Liver (tissue), 9 donors: ENCODE results near the gene MRFAP1. TPM values are rescaled to one million over a fixed set of nuclear protein-coding genes. Genes with fewer than 3 reads are reported as not detected.

ENCODE experiments used
- DNase-seq: peaks from one replicate; pipeline ENCODE4 v3.0.0-alpha.2; 2017; ENCODE audit warnings: low spot score
- H3K27ac ChIP-seq, 2 donors: one replicate each; pipeline ENCODE4 v1.7.0; 2013; ENCODE audit warnings: inconsistent platforms in 2 of 2, low read length in 2 of 2, control low read depth in 1 of 2, low read depth in 1 of 2, mild to moderate bottlenecking in 1 of 2
- H3K27me3 ChIP-seq, 4 donors: one replicate each; pipeline versions ENCODE4 v1.6.1 to v1.7.0; 2013; ENCODE audit warnings: low read length in 3 of 4, inconsistent platforms in 1 of 4, mild to moderate bottlenecking in 1 of 4, moderate library complexity in 1 of 4; ENCODE audit not compliant: control insufficient read depth in 4 of 4, insufficient read depth in 4 of 4
- H3K36me3 ChIP-seq, 4 donors: one replicate each; pipeline versions ENCODE4 v1.6.1 to v1.7.0; 2013; ENCODE audit warnings: low read length in 3 of 4, mild to moderate bottlenecking in 3 of 4, low read depth in 1 of 4, moderate library complexity in 1 of 4; ENCODE audit not compliant: control insufficient read depth in 4 of 4, insufficient read depth in 3 of 4
- H3K4me1 ChIP-seq, 4 donors: one replicate each; pipeline versions ENCODE4 v1.6.1 to v1.7.0; 2013; ENCODE audit warnings: low read length in 3 of 4, mild to moderate bottlenecking in 3 of 4, moderate library complexity in 1 of 4; ENCODE audit not compliant: control insufficient read depth in 4 of 4, insufficient read depth in 4 of 4
- H3K4me3 ChIP-seq, 3 donors: one replicate each; pipeline versions ENCODE4 v1.6.1 to v1.7.0; 2013; ENCODE audit warnings: low read length in 3 of 3, control low read depth in 1 of 3, low read depth in 1 of 3, mild to moderate bottlenecking in 1 of 3
- H3K9ac ChIP-seq, 2 donors: one replicate each; pipeline ENCODE4 v1.7.0; 2013; ENCODE audit warnings: low read length in 2 of 2, mild to moderate bottlenecking in 2 of 2, moderate library complexity in 2 of 2, control low read depth in 1 of 2, low read depth in 1 of 2
- H3K9me3 ChIP-seq, 4 donors: one replicate each; pipeline versions ENCODE4 v1.6.1 to v1.7.0; 2013; ENCODE audit warnings: low read length in 3 of 4; ENCODE audit not compliant: control insufficient read depth in 4 of 4
- CTCF ChIP-seq: fragments of 150-350 bp; IDR thresholded peaks from 2 replicates; pipeline ENCODE4 v1.5.1; 2017; ENCODE audit warnings: improper control_type of control experiment, low read depth, low read length; ENCODE audit not compliant: missing input control
- EGR1 ChIP-seq, 2 donors: IDR thresholded peaks; 2 replicates each; pipeline ENCODE4 v1.6.1; 2016 to 2018; ENCODE audit warnings: antibody characterized with exemption in 2 of 2, low read depth in 2 of 2
- FOXA1 ChIP-seq: IDR thresholded peaks from 2 replicates; pipeline ENCODE4 v1.6.1; 2016; ENCODE audit warnings: antibody characterized with exemption
- FOXA2 ChIP-seq: IDR thresholded peaks from 2 replicates; pipeline ENCODE4 v1.6.1; 2016; ENCODE audit warnings: antibody characterized with exemption
- GABPA ChIP-seq, 2 donors: IDR thresholded peaks in 1 of 2; conservative IDR thresholded peaks in 1 of 2; 2 replicates each; pipeline ENCODE4 v1.6.1; 2016; ENCODE audit warnings: antibody characterized with exemption in 2 of 2, mild to moderate bottlenecking in 1 of 2, moderate library complexity in 1 of 2
- HNF4A ChIP-seq, 2 donors: conservative IDR thresholded peaks; 2 replicates each; pipeline ENCODE4 v1.6.1; 2016; ENCODE audit warnings: antibody characterized with exemption in 2 of 2, mild to moderate bottlenecking in 2 of 2
- HNF4G ChIP-seq: IDR thresholded peaks from 2 replicates; pipeline ENCODE4 v1.6.1; 2016; ENCODE audit warnings: antibody characterized with exemption
- JUND ChIP-seq, 2 donors: IDR thresholded peaks; 2 replicates each; pipeline ENCODE4 v1.6.1; 2016; ENCODE audit warnings: antibody characterized with exemption in 2 of 2
- NR2F2 ChIP-seq: IDR thresholded peaks from 2 replicates; pipeline ENCODE4 v1.6.1; 2016; ENCODE audit warnings: antibody characterized with exemption
- RAD21 ChIP-seq, 2 donors: IDR thresholded peaks; 2 replicates each; pipeline ENCODE4 v1.6.1; 2016; ENCODE audit warnings: antibody characterized with exemption in 2 of 2, mild to moderate bottlenecking in 2 of 2
- RXRA ChIP-seq, 2 donors: IDR thresholded peaks; 2 replicates each; pipeline ENCODE4 v1.6.1; 2017 to 2018; ENCODE audit warnings: antibody characterized with exemption in 2 of 2, mild to moderate bottlenecking in 1 of 2
- SP1 ChIP-seq: IDR thresholded peaks from 2 replicates; pipeline ENCODE4 v1.6.1; 2018; ENCODE audit warnings: antibody characterized with exemption, mild to moderate bottlenecking
- TAF1 ChIP-seq: conservative IDR thresholded peaks from 2 replicates; pipeline ENCODE4 v1.6.1; 2016; ENCODE audit warnings: antibody characterized with exemption, mild to moderate bottlenecking
- YY1 ChIP-seq: IDR thresholded peaks from 2 replicates; pipeline ENCODE4 v1.6.1; 2016; ENCODE audit warnings: antibody characterized with exemption, mild to moderate bottlenecking
- ZBTB33 ChIP-seq: IDR thresholded peaks from 2 replicates; pipeline ENCODE4 v1.6.1; 2016; ENCODE audit warnings: antibody characterized with exemption
- WGBS: extraction: QIAGEN DNeasy Blood & Tissue Kit; methylation state at CpG from one replicate; pipeline ENCODE4 v1.1.7; 2013; 5-methylcytosine and 5-hydroxymethylcytosine counted together
- polyA plus RNA-seq, 2 donors: library from polyadenylated mRNA; stranded (reverse) in 1 of 2; unstranded in 1 of 2; fragments of 200-250 nt in 1 of 2; fragments of >200 nt in 1 of 2; fragmentation: Nextera tagmentation in 1 of 2; extraction: Ambion mirVana in 1 of 2; gene quantifications; one replicate each; pipeline versions ENCODE4 v1.2.1 to v1.2.3, GENCODE V29; 2013 to 2015
- total RNA-seq, 2 donors: library from RNA; depleted of rRNA; stranded (reverse); fragments of >200 nt; gene quantifications; one replicate each; pipeline ENCODE4 v1.2.3, GENCODE V29; 2014
- TF ChIP-seq, protein P1 (sequence below): IDR thresholded peaks from 2 replicates; pipeline ENCODE4 v1.6.1; 2016; ENCODE audit warnings: antibody characterized with exemption
- TF ChIP-seq, protein P2 (sequence below): IDR thresholded peaks from 2 replicates; pipeline ENCODE4 v1.6.1; 2016; ENCODE audit warnings: antibody characterized with exemption, mild to moderate bottlenecking
- TF ChIP-seq, protein P3 (sequence below): IDR thresholded peaks from 2 replicates; pipeline ENCODE4 v1.6.1; 2016; ENCODE audit warnings: antibody characterized with exemption
- donor health status: healthy.
- donor health status: healthy.
- donor health status: healthy.
- donor health status: healthy.
- donor health status: healthy.

The MRFAP1 gene
- total and polyA plus RNA-seq, 4 donors, result 78.5 to 176 (median 104) TPM

- no peak for DNase-seq
- Histone ChIP-seq H3K4me3 (no peak overlapping the region), H3K9me3 (no peaks in the 10 kb centered on the region), H3K36me3 (peaks cover 9 to 66% (median 27%) of the 10 kb centered on the region in 4 donors), H3K27me3 (no peaks in the 10 kb centered on the region), H3K9ac (no peak overlapping the region), H3K4me1 (no peaks in the 10 kb centered on the region), H3K27ac (no peak overlapping the region)
- 93% methylated on average over 17 of the region's 17 CpGs for WGBS
- TF ChIP-seq TAF1 (no peak), ZBTB33 (no peak), FOXA2 (no peak), HNF4G (no peak), GABPA (IDR thresholded peaks at IDR 0.05 in 1 of 2, conservative IDR thresholded peaks at IDR 0.05 in 1 of 2) (no peak), JUND (IDR thresholded peaks at IDR 0.05) (no peak)
- TF ChIP-seq, protein P1, sequence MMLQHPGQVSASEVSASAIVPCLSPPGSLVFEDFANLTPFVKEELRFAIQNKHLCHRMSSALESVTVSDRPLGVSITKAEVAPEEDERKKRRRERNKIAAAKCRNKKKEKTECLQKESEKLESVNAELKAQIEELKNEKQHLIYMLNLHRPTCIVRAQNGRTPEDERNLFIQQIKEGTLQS, result no peak
Measured at GRCh38 chr4:6613676-6614651, 26.5 kb upstream of the MRFAP1 start.

DNA sequence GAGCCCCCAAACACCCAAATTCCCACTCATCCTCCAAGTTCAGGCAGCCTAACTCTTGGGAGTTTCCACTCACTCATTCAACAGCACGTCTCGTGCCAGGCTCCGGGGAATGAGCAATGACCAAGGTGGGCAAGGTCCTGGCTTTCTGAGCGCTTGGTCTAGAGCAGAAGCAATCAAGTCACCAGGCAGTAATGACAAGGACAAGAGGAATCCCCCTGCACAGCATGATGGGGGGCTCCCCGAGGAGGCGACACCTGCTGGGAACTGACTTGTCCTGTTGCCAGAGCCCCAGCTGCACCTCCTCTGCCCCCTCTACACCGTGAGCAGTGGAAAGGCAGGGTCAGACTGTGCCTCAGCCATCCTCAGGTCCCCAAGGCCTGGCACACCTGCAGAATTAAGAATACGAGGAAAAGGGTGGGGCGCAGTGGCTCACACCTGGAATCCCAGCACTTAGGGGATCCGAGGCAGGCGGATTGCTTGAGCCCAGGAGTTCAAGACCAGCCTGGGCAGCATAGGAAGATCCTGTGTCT, 25.7 kb upstream of the MRFAP1 start:
- 94% methylated on average over 11 of the region's 11 CpGs for WGBS
- Histone ChIP-seq H3K27ac (no peak overlapping the region), H3K36me3 (peaks cover 12 to 62% (median 26%) of the 10 kb centered on the region in 4 donors), H3K9ac (no peak overlapping the region), H3K9me3 (no peaks in the 10 kb centered on the region), H3K27me3 (no peaks in the 10 kb centered on the region), H3K4me3 (no peak overlapping the region), H3K4me1 (no peaks in the 10 kb centered on the region)
- no peak for DNase-seq
- TF ChIP-seq GABPA (IDR thresholded peaks at IDR 0.05 in 1 of 2, conservative IDR thresholded peaks at IDR 0.05 in 1 of 2), result no peak
- no peak for TF ChIP-seq FOXA1
- no peak for TF ChIP-seq FOXA2
- TF ChIP-seq RXRA (IDR thresholded peaks at IDR 0.05), result no peak
- TF ChIP-seq HNF4A (conservative IDR thresholded peaks at IDR 0.05), result no peak
- TF ChIP-seq JUND (IDR thresholded peaks at IDR 0.05), result no peak
- no peak for TF ChIP-seq CTCF
- no peak for TF ChIP-seq TAF1
- TF ChIP-seq, protein P1, result no peak
- TF ChIP-seq ZBTB33, result no peak
- no peak for TF ChIP-seq SP1
- TF ChIP-seq HNF4G, result no peak
- TF ChIP-seq EGR1 (IDR thresholded peaks at IDR 0.05; ENCODE audit: low read depth in 2 of 2), result no peak
- TF ChIP-seq, protein P2, sequence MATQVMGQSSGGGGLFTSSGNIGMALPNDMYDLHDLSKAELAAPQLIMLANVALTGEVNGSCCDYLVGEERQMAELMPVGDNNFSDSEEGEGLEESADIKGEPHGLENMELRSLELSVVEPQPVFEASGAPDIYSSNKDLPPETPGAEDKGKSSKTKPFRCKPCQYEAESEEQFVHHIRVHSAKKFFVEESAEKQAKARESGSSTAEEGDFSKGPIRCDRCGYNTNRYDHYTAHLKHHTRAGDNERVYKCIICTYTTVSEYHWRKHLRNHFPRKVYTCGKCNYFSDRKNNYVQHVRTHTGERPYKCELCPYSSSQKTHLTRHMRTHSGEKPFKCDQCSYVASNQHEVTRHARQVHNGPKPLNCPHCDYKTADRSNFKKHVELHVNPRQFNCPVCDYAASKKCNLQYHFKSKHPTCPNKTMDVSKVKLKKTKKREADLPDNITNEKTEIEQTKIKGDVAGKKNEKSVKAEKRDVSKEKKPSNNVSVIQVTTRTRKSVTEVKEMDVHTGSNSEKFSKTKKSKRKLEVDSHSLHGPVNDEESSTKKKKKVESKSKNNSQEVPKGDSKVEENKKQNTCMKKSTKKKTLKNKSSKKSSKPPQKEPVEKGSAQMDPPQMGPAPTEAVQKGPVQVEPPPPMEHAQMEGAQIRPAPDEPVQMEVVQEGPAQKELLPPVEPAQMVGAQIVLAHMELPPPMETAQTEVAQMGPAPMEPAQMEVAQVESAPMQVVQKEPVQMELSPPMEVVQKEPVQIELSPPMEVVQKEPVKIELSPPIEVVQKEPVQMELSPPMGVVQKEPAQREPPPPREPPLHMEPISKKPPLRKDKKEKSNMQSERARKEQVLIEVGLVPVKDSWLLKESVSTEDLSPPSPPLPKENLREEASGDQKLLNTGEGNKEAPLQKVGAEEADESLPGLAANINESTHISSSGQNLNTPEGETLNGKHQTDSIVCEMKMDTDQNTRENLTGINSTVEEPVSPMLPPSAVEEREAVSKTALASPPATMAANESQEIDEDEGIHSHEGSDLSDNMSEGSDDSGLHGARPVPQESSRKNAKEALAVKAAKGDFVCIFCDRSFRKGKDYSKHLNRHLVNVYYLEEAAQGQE, result no peak
- TF ChIP-seq RAD21 (IDR thresholded peaks at IDR 0.05), result no peak
- no peak for TF ChIP-seq NR2F2
- TF ChIP-seq, protein P3, sequence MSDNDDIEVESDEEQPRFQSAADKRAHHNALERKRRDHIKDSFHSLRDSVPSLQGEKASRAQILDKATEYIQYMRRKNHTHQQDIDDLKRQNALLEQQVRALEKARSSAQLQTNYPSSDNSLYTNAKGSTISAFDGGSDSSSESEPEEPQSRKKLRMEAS, result no peak
- no peak for TF ChIP-seq YY1
